ENCODE data around the gene EXOC4. TPM values are rescaled to one million over a fixed set of nuclear protein-coding genes. Genes with fewer than 3 reads are reported as not detected.

The EXOC4 gene
- total RNA-seq, 2 donors from 2014 or later: 106 to 115 TPM

GRCh38 chr7:133575726-133576440 lies 323.0 kb downstream of the EXOC4 start:
- H3K9me3 Mint-ChIP-seq: no peaks in the 10 kb centered on the region
- no peaks in the 10 kb centered on the region for H3K4me1 Mint-ChIP-seq
- WGBS, 2 experiments (ENCODE audit: insufficient coverage in 1 of 2, insufficient read length in 1 of 2): 92 to 100% methylated on average over 2 to 4 of the region's 4 CpGs
- no peak overlapping the region for H3K4me3 Mint-ChIP-seq
- no peaks in the 10 kb centered on the region for H3K4me1 ChIP-seq (ENCODE audit: control insufficient read depth, insufficient read depth, low read length)
- peaks cover 11% of the 10 kb centered on the region for H3K36me3 Mint-ChIP-seq (ENCODE audit: low read depth)
- no peak overlapping the region for H3K9ac ChIP-seq (ENCODE audit: extremely low read depth, low read length, poor library complexity, severe bottlenecking)
- no peak for DNase-seq
- H3K27me3 Mint-ChIP-seq (ENCODE audit: insufficient read depth): no peaks in the 10 kb centered on the region
- no peaks in the 10 kb centered on the region for H3K36me3 ChIP-seq (ENCODE audit: control insufficient read depth, insufficient read depth, low read length)
- no peak overlapping the region for H3K27ac ChIP-seq (ENCODE audit: low read depth, low read length)
- H3K27ac Mint-ChIP-seq: no peak overlapping the region
- no peaks in the 10 kb centered on the region for H3K27me3 ChIP-seq (ENCODE audit: control insufficient read depth, insufficient read depth, low read length, poor library complexity, severe bottlenecking)
- TF ChIP-seq CTCF (conservative IDR thresholded peaks at IDR 0.05): no peak
- H3K4me3 ChIP-seq (ENCODE audit: low read length): no peak overlapping the region
- no peaks in the 10 kb centered on the region for H3K9me3 ChIP-seq (ENCODE audit: control insufficient read depth, low read length)

- H3K36me3 Mint-ChIP-seq (ENCODE audit: low read depth): peaks cover 12% of the 10 kb centered on the region
- Histone ChIP-seq H3K4me3 (ENCODE audit: low read length) (no peak overlapping the region), H3K27me3 (ENCODE audit: control insufficient read depth, insufficient read depth, low read length, poor library complexity, severe bottlenecking) (no peaks in the 10 kb centered on the region), H3K9me3 (ENCODE audit: control insufficient read depth, low read length) (no peaks in the 10 kb centered on the region), H3K9ac (ENCODE audit: extremely low read depth, low read length, poor library complexity, severe bottlenecking) (no peak overlapping the region), H3K27ac (ENCODE audit: low read depth, low read length) (no peak overlapping the region), H3K36me3 (ENCODE audit: control insufficient read depth, insufficient read depth, low read length) (no peaks in the 10 kb centered on the region), H3K4me1 (ENCODE audit: control insufficient read depth, insufficient read depth, low read length) (no peaks in the 10 kb centered on the region)
- H3K9me3 Mint-ChIP-seq: no peaks in the 10 kb centered on the region
- no peak overlapping the region for H3K27ac Mint-ChIP-seq
- WGBS, 2 experiments (ENCODE audit: insufficient coverage in 1 of 2, insufficient read length in 1 of 2): 94 to 100% methylated on average over 3 to 6 of the region's 6 CpGs
- no peak for TF ChIP-seq CTCF (conservative IDR thresholded peaks at IDR 0.05)
- no peaks in the 10 kb centered on the region for H3K4me1 Mint-ChIP-seq
- DNase-seq: no peak
- no peaks in the 10 kb centered on the region for H3K27me3 Mint-ChIP-seq (ENCODE audit: insufficient read depth)
- no peak overlapping the region for H3K4me3 Mint-ChIP-seq
These were observed 323.8 kb downstream of the EXOC4 start for GRCh38 chr7:133576612-133577168.

- Mint-ChIP-seq H3K27ac (no peak overlapping the region), H3K27me3 (ENCODE audit: insufficient read depth) (no peaks in the 10 kb centered on the region), H3K4me3 (no peak overlapping the region), H3K4me1 (peaks cover 16% of the 10 kb centered on the region), H3K9me3 (no peaks in the 10 kb centered on the region), H3K36me3 (ENCODE audit: low read depth) (peaks cover 20% of the 10 kb centered on the region)
- no peak for TF ChIP-seq CTCF (conservative IDR thresholded peaks at IDR 0.05)
- Histone ChIP-seq H3K27ac (ENCODE audit: low read depth, low read length) (no peak overlapping the region), H3K36me3 (ENCODE audit: control insufficient read depth, insufficient read depth, low read length) (no peaks in the 10 kb centered on the region), H3K9me3 (ENCODE audit: control insufficient read depth, low read length) (peaks cover 5% of the 10 kb centered on the region), H3K4me1 (ENCODE audit: control insufficient read depth, insufficient read depth, low read length) (peaks cover 5% of the 10 kb centered on the region), H3K4me3 (ENCODE audit: low read length) (no peak overlapping the region), H3K9ac (ENCODE audit: extremely low read depth, low read length, poor library complexity, severe bottlenecking) (no peak overlapping the region), H3K27me3 (ENCODE audit: control insufficient read depth, insufficient read depth, low read length, poor library complexity, severe bottlenecking) (no peaks in the 10 kb centered on the region)
- no peak for DNase-seq
- 91 to 94% methylated on average over 2 to 3 of the region's 4 CpGs for WGBS, 2 experiments (ENCODE audit: insufficient coverage in 1 of 2, insufficient read length in 1 of 2)
These were observed 330.1 kb downstream of the EXOC4 start for GRCh38 chr7:133582766-133583523.
